Medulla oblongata (tissue), 1 donor: Measurements from ENCODE around the gene ZNF689.
"Not testable (repeated sequence)": the region's sequence is repeated elsewhere in the genome, so short reads cannot be mapped to it uniquely, and the experiment has no call there.

Experiments used
- DNase-seq: peaks from one replicate; pipeline ENCODE4 v3.0.0-alpha.2; 2015; ENCODE audit errors: extremely low spot score

ZNF689 gene

GRCh38 chr16:30600215-30600614 is 10.0 kb downstream of the ZNF689 start:
- no peak for DNase-seq

GRCh38 chr16:30592871-30593270 is 17.3 kb downstream of the ZNF689 start:
- no peak for DNase-seq

- DNase-seq = not testable (repeated sequence)
Measured at GRCh38 chr16:30590869-30591268, 19.3 kb downstream of the ZNF689 start.

GRCh38 chr16:30589582-30589981 is 20.6 kb downstream of the ZNF689 start:
- not testable (repeated sequence) for DNase-seq

- no peak for DNase-seq
Measured at GRCh38 chr16:30588651-30589050, 21.5 kb downstream of the ZNF689 start.

GRCh38 chr16:30585400-30586191 is 24.6 kb downstream of the ZNF689 start, which contains the start of gene ZNF785:
Gene ZNF785, minus strand, starts transcription at chr16:30585697. Its CDS starts 86 bp downstream, at chr16:30585611.
- peak; percentile 100 for DNase-seq

- no peak for DNase-seq
Measured at GRCh38 chr16:30585022-30585399, 25.2 kb downstream of the ZNF689 start.

- no peak for DNase-seq
Measured at GRCh38 chr16:30582611-30583340, 27.4 kb downstream of the ZNF689 start.

- no peak for DNase-seq
Measured at GRCh38 chr16:30581457-30581856, 28.7 kb downstream of the ZNF689 start.

GRCh38 chr16:30574678-30575077 is 35.5 kb downstream of the ZNF689 start:
- no peak for DNase-seq

GRCh38 chr16:30571445-30572322 is 38.5 kb downstream of the ZNF689 start, which contains the start of gene ZNF688:
Gene ZNF688, minus strand, starts transcription at chr16:30571714. Its CDS starts 85 bp downstream, at chr16:30571629.
- DNase-seq = peak; percentile 99

- peak; percentile 31 for DNase-seq
Measured at GRCh38 chr16:30570636-30571444, 39.3 kb downstream of the ZNF689 start.

GRCh38 chr16:30569746-30570635 is 40.2 kb downstream of the ZNF689 start:
- DNase-seq = no peak

- DNase-seq = no peak
Measured at GRCh38 chr16:30569281-30569680, 40.9 kb downstream of the ZNF689 start.

GRCh38 chr16:30567991-30568638 is 42.1 kb downstream of the ZNF689 start:
- no peak for DNase-seq

GRCh38 chr16:30567160-30567990 is 42.8 kb downstream of the ZNF689 start:
- no peak for DNase-seq

GRCh38 chr16:30566531-30566930 is 43.7 kb downstream of the ZNF689 start:
- no peak for DNase-seq

- no peak for DNase-seq
Measured at GRCh38 chr16:30565984-30566383, 44.2 kb downstream of the ZNF689 start.

GRCh38 chr16:30565526-30565925 is 44.7 kb downstream of the ZNF689 start:
- no peak for DNase-seq
